HCT116 (cell line): ENCODE results near the gene CTCFL. TPM values are rescaled to one million over a fixed set of nuclear protein-coding genes. Genes with fewer than 3 reads are reported as not detected.

Experiments
- ATAC-seq: fragments of 200-7000 bp; cut with Tn5 transposase; 2 replicates; pipeline ENCODE4 v1.9.1; 2020; ENCODE audit warnings: mild to moderate bottlenecking, moderate library complexity
- BruUV-seq: library from RNA; stranded (reverse); fragments of 400-500 nt; replicated peaks from 2 replicates; lab custom pipeline; 2021; lab: Mats Ljungman, UMichigan
- CTCF ChIA-PET: fragments of 300-600 bp; sonication (Branson Sonifier 250); formaldehyde crosslinking; loops from one replicate; lab custom pipeline; 2021; ENCODE audit warnings: antibody characterized with exemption; lab: Charles Lee
- POLR2A ChIA-PET: fragments of 300-600, 350-600 bp; sonication (Branson Sonifier 250); formaldehyde crosslinking; loops from one replicate; lab custom pipeline; 2021; ENCODE audit warnings: antibody characterized with exemption; lab: Charles Lee
- RAD21 ChIA-PET, 2 experiments: fragments of 300-600 bp; sonication (Branson Sonifier 250); formaldehyde crosslinking; loops; one replicate each; lab custom pipeline; 2023; ENCODE audit warnings: low total read pairs in 2 of 2; ENCODE audit not compliant: uncharacterized antibody in 2 of 2, unreplicated experiment in 2 of 2, low non-redundant PET in 1 of 2; lab: Charles Lee
- DNase-seq: peaks from one replicate; pipeline ENCODE4 v3.0.0-alpha.2; 2010; ENCODE audit warnings: low read depth, low spot score
- H2AFZ ChIP-seq: fragments of 200-600 bp; shearing (Covaris generic), sonication (generic); 2 replicates; pipeline ENCODE4 v1.6.1; 2017; ENCODE audit warnings: low read depth, mixed run types, mixed read lengths, antibody characterized with exemption, low read length; ENCODE audit not compliant: poor library complexity, severe bottlenecking
- H3K27ac ChIP-seq: 2 replicates; pipeline ENCODE4 v1.5.1; 2012; ENCODE audit warnings: low read depth, low read length
- H3K27me3 ChIP-seq: fragments of 200-600 bp; sonication (generic); 2 replicates; pipeline ENCODE4 v1.6.1; 2016; ENCODE audit warnings: mixed run types, low read length, mixed read lengths; ENCODE audit not compliant: insufficient read depth
- H3K36me3 ChIP-seq, 2 experiments: fragments of 200-500 bp in 1 of 2; fragments of 200-600 bp in 1 of 2; sonication (Bioruptor generic) in 1 of 2; sonication (generic) in 1 of 2; 2 replicates each; pipeline versions ENCODE4 v1.5.1 to v1.6.1; 2014 to 2016; ENCODE audit warnings: low read length in 2 of 2, inconsistent platforms in 1 of 2, mixed read lengths in 1 of 2, mixed run types in 1 of 2; ENCODE audit not compliant: insufficient read depth in 2 of 2, control insufficient read depth in 1 of 2
- H3K4me1 ChIP-seq, 2 experiments: fragments of 200-600 bp in 1 of 2; sonication (generic) in 1 of 2; 2 replicates each; pipeline versions ENCODE4 v1.5.1 to v1.6.1; 2012 to 2017; ENCODE audit warnings: low read length in 2 of 2, inconsistent platforms in 1 of 2, mild to moderate bottlenecking in 1 of 2, mixed read lengths in 1 of 2, mixed run types in 1 of 2, moderate library complexity in 1 of 2; ENCODE audit not compliant: insufficient read depth in 2 of 2, control insufficient read depth in 1 of 2
- H3K4me2 ChIP-seq: fragments of 200-600 bp; sonication (generic); 2 replicates; pipeline ENCODE4 v1.6.1; 2017; ENCODE audit warnings: mixed run types, low read length, mixed read lengths
- H3K4me3 ChIP-seq, 2 experiments: fragments of 200-600 bp in 1 of 2; sonication (generic) in 1 of 2; replicated peaks in 1 of 2; 2 replicates each; pipeline ENCODE4 v1.5.1; 2011 to 2016; ENCODE audit warnings: low read length in 2 of 2, control low read depth in 1 of 2, low read depth in 1 of 2, mild to moderate bottlenecking in 1 of 2, mixed read lengths in 1 of 2, mixed run types in 1 of 2
- H3K79me2 ChIP-seq: fragments of 200-600 bp; sonication (generic); 2 replicates; pipeline ENCODE4 v1.6.1; 2017; ENCODE audit warnings: mild to moderate bottlenecking, mixed run types, low read length, moderate library complexity, mixed read lengths; ENCODE audit not compliant: insufficient read depth
- H3K9ac ChIP-seq: fragments of 200-600 bp; sonication (generic); 2 replicates; pipeline ENCODE4 v1.6.1; 2016; ENCODE audit warnings: low read length, mixed read lengths
- H3K9me2 ChIP-seq: fragments of 200-600 bp; sonication (generic), shearing (Covaris generic); 2 replicates; pipeline ENCODE4 v1.6.1; 2017; ENCODE audit warnings: mixed run types, mild to moderate bottlenecking, moderate library complexity; ENCODE audit not compliant: insufficient read depth
- H3K9me3 ChIP-seq, 2 experiments: fragments of 200-500 bp in 1 of 2; fragments of 200-600 bp in 1 of 2; sonication (Bioruptor generic) in 1 of 2; sonication (generic) in 1 of 2; 2 replicates each; pipeline ENCODE4 v1.6.1; 2014 to 2017; ENCODE audit warnings: low read length in 2 of 2, mixed read lengths in 2 of 2, inconsistent platforms in 1 of 2, low read depth in 1 of 2, mild to moderate bottlenecking in 1 of 2, mixed run types in 1 of 2, moderate library complexity in 1 of 2; ENCODE audit not compliant: control insufficient read depth in 1 of 2, insufficient read depth in 1 of 2
- H4K20me1 ChIP-seq: fragments of 200-600 bp; sonication (generic), shearing (Covaris generic); 2 replicates; pipeline ENCODE4 v1.6.1; 2017; ENCODE audit warnings: mixed run types, mild to moderate bottlenecking, moderate library complexity; ENCODE audit not compliant: insufficient read depth
- ATF3 ChIP-seq: IDR thresholded peaks from 2 replicates; pipeline ENCODE4 v1.6.1; 2012
- CBX3 ChIP-seq: IDR thresholded peaks from 2 replicates; pipeline ENCODE4 v1.6.1; 2012; ENCODE audit warnings: low read depth
- CEBPB ChIP-seq: IDR thresholded peaks from 2 replicates; pipeline ENCODE4 v1.6.1; 2012; ENCODE audit warnings: low read depth
- CTCF ChIP-seq, 3 experiments: fragments of 200-600 bp in 1 of 3; sonication (generic) in 1 of 3; IDR thresholded peaks in 2 of 3; conservative IDR thresholded peaks in 1 of 3; 2 replicates each; pipeline ENCODE4 v1.5.1; 2012 to 2017; ENCODE audit warnings: low read depth in 2 of 3, low read length in 2 of 3, antibody characterized with exemption in 1 of 3, borderline replicate concordance in 1 of 3, control low read depth in 1 of 3, mild to moderate bottlenecking in 1 of 3, mixed read lengths in 1 of 3, mixed run types in 1 of 3, moderate library complexity in 1 of 3; ENCODE audit not compliant: insufficient read depth in 1 of 3
- EGR1 ChIP-seq: IDR thresholded peaks from 2 replicates; pipeline ENCODE4 v1.6.1; 2012; ENCODE audit warnings: low read depth
- ELF1 ChIP-seq: IDR thresholded peaks from 2 replicates; pipeline ENCODE4 v1.6.1; 2012; ENCODE audit warnings: low read depth, borderline replicate concordance
- EZH2phosphoT487 ChIP-seq: fragments of 200-600 bp; IDR thresholded peaks from 2 replicates; pipeline ENCODE4 v1.6.1; 2018; ENCODE audit warnings: antibody characterized with exemption, borderline replicate concordance
- FOSL1 ChIP-seq: IDR thresholded peaks from 2 replicates; pipeline ENCODE4 v1.6.1; 2012; ENCODE audit warnings: low read depth
- JUND ChIP-seq: IDR thresholded peaks from 2 replicates; pipeline ENCODE4 v1.6.1; 2012
- POLR2AphosphoS5 ChIP-seq: IDR thresholded peaks from 2 replicates; pipeline ENCODE4 v1.6.1; 2011; ENCODE audit warnings: mild to moderate bottlenecking, low read depth, low read length, moderate library complexity
- RAD21 ChIP-seq: IDR thresholded peaks from 2 replicates; pipeline ENCODE4 v1.6.1; 2012; ENCODE audit warnings: low read depth, mild to moderate bottlenecking
- REST ChIP-seq: IDR thresholded peaks from 2 replicates; pipeline ENCODE4 v1.6.1; 2012; ENCODE audit warnings: low read depth
- SIN3A ChIP-seq: IDR thresholded peaks from 2 replicates; pipeline ENCODE4 v1.6.1; 2012; ENCODE audit warnings: low read depth
- SP1 ChIP-seq: IDR thresholded peaks from 2 replicates; pipeline ENCODE4 v1.6.1; 2012; ENCODE audit warnings: low read depth
- SRF ChIP-seq: IDR thresholded peaks from 2 replicates; pipeline ENCODE4 v1.6.1; 2012; ENCODE audit warnings: low read depth
- YY1 ChIP-seq: IDR thresholded peaks from 2 replicates; pipeline ENCODE4 v1.6.1; 2011; ENCODE audit warnings: low read length, low read depth, moderate library complexity, mild to moderate bottlenecking; ENCODE audit not compliant: insufficient replicate concordance; ENCODE audit errors: extremely low read depth
- ZBTB33 ChIP-seq: IDR thresholded peaks from 2 replicates; pipeline ENCODE4 v1.6.1; 2011; ENCODE audit warnings: mild to moderate bottlenecking, low read length, moderate library complexity; ENCODE audit not compliant: insufficient replicate concordance; ENCODE audit errors: extremely low read depth
- ZFX ChIP-seq: fragments of 450-650 bp; IDR thresholded peaks from 2 replicates; pipeline ENCODE4 v1.6.1; 2017
- ZNF274 ChIP-seq: fragments of 200-500 bp; sonication (Bioruptor generic); IDR thresholded peaks from 2 replicates; pipeline ENCODE4 v1.6.1; 2014; ENCODE audit warnings: mild to moderate bottlenecking, low read depth, low read length, inconsistent platforms
- intact Hi-C: fragments of 100-400 bp; cut with micrococcal nuclease; formaldehyde crosslinking; loops from 2 replicates; pipeline ENCODE4 v1.10.0; 2022
- total RNA-seq: library from RNA; stranded (reverse); gene quantifications from one replicate; pipeline ENCODE4 v1.2.1, GENCODE V29; 2021; ENCODE audit not compliant: unreplicated experiment

Gene CTCFL
- total RNA-seq, 1 experiment from 2014 or later: 0.34 TPM

GRCh38 chr20:57460781-57461465 lies 64.0 kb downstream of the CTCFL start:
- H3K9ac ChIP-seq: no peak overlapping the region
- TF ChIP-seq POLR2AphosphoS5 (no peak), EZH2phosphoT487 (no peak), SRF (no peak), CBX3 (no peak), ZBTB33 (no peak), CTCF (IDR thresholded peaks at IDR 0.05 in 2 of 3, conservative IDR thresholded peaks at IDR 0.05 in 1 of 3; ENCODE audit: borderline replicate concordance in 1 of 3, insufficient read depth in 1 of 3, low read depth in 2 of 3, low read length in 2 of 3) (no peak), CEBPB (no peak), RAD21 (no peak), ATF3 (no peak), ZNF274 (no peak), EGR1 (no peak), YY1 (no peak), SIN3A (no peak), ELF1 (no peak), JUND (no peak), FOSL1 (no peak), ZFX (no peak), SP1 (no peak), REST (no peak)
- TF ChIP-seq, all 23 proteins: peak for 0
- H4K20me1 ChIP-seq: no peaks in the 10 kb centered on the region
- no peak overlapping the region for H3K4me2 ChIP-seq
- H3K4me1 ChIP-seq: peaks cover 0 to 8% of the 10 kb centered on the region in 2 experiments; a peak in 1 of 4 replicates
- DNase-seq (no peak), ATAC-seq (no peak)
- no peaks in the 10 kb centered on the region; a peak in 1 of 4 replicates for H3K9me3 ChIP-seq
- CTCF ChIA-PET: no interaction called here
- H3K27ac ChIP-seq: no peak overlapping the region
- no peak overlapping the region for H2AFZ ChIP-seq
- H3K9me2 ChIP-seq: no peaks in the 10 kb centered on the region
- no peak overlapping the region for H3K4me3 ChIP-seq
- POLR2A ChIA-PET: no interaction called here
- BruUV-seq: no TSS peak
- RAD21 ChIA-PET: no interaction called here
- no peaks in the 10 kb centered on the region for H3K27me3 ChIP-seq
- no peaks in the 10 kb centered on the region for H3K79me2 ChIP-seq
- no peaks in the 10 kb centered on the region for H3K36me3 ChIP-seq
- intact Hi-C loops: no loop called here
